Amygdala (tissue), 56 donors: ENCODE results near the gene KIRREL3.
A peak's percentile ranks its signal among the peaks of the same experiment; 100 is the strongest.

Source experiments
- DNase-seq, 56 donors: peaks; one replicate each; lab custom pipeline; 2025; lab: John Stamatoyannopoulos, UW

Gene KIRREL3

GRCh38 chr11:126997641-126998040, 2.9 kb downstream of the KIRREL3 start:
- no peak for DNase-seq

GRCh38 chr11:126997196-126997595, 3.4 kb downstream of the KIRREL3 start:
- peak in 7 of 56 donors; percentile 5 to 31 (median 21) for DNase-seq

GRCh38 chr11:126996036-126996804, 4.3 kb downstream of the KIRREL3 start:
- no peak for DNase-seq

- DNase-seq = no peak
Observed at GRCh38 chr11:126993599-126993998, 7.0 kb downstream of the KIRREL3 start.

- DNase-seq = no peak
Observed at GRCh38 chr11:126992804-126993111, 7.8 kb downstream of the KIRREL3 start.

GRCh38 chr11:126992065-126992803, 8.3 kb downstream of the KIRREL3 start:
- peak in 4 of 56 donors; percentile 12 to 35 (median 16) for DNase-seq

GRCh38 chr11:126991596-126991995, 9.0 kb downstream of the KIRREL3 start:
- DNase-seq = no peak

GRCh38 chr11:126990716-126991480, 9.7 kb downstream of the KIRREL3 start:
- DNase-seq = no peak

- peak in 55 of 56 donors; percentile 15 to 88 (median 66) for DNase-seq
Observed at GRCh38 chr11:126989942-126990715, 10.4 kb downstream of the KIRREL3 start.

- DNase-seq = no peak
Observed at GRCh38 chr11:126988655-126989054, 11.9 kb downstream of the KIRREL3 start.

- no peak for DNase-seq
Observed at GRCh38 chr11:126981635-126982034, 18.9 kb downstream of the KIRREL3 start.

GRCh38 chr11:126978911-126979310, 21.7 kb downstream of the KIRREL3 start:
- peak in 10 of 56 donors; percentile 13 to 79 (median 38) for DNase-seq

GRCh38 chr11:126978165-126978564, 22.4 kb downstream of the KIRREL3 start:
- no peak for DNase-seq

- DNase-seq = no peak
Observed at GRCh38 chr11:126973051-126973450, 27.5 kb downstream of the KIRREL3 start.

- no peak for DNase-seq
Observed at GRCh38 chr11:126971305-126971704, 29.3 kb downstream of the KIRREL3 start.

- DNase-seq = peak in 9 of 56 donors; percentile 9 to 59 (median 20)
Observed at GRCh38 chr11:126969865-126970479, 30.6 kb downstream of the KIRREL3 start.

- DNase-seq = no peak
Observed at GRCh38 chr11:126968915-126969314, 31.7 kb downstream of the KIRREL3 start.

- no peak for DNase-seq
Observed at GRCh38 chr11:126965331-126965730, 35.2 kb downstream of the KIRREL3 start.

- DNase-seq = no peak
Observed at GRCh38 chr11:126963603-126964363, 36.8 kb downstream of the KIRREL3 start.
